Right lobe of liver (tissue), 6 donors: ENCODE results near the gene HDAC4. TPM values are rescaled to one million over a fixed set of nuclear protein-coding genes. Genes with fewer than 3 reads are reported as not detected.

Experiments
- ATAC-seq, 4 donors: fragments of 200-7000 bp; cut with Tn5 transposase; one replicate each; pipeline ENCODE4 v1.9.1; 2020; ENCODE audit warnings: mild to moderate bottlenecking in 4 of 4, moderate library complexity in 4 of 4
- DNase-seq, 3 donors: peaks; one replicate each; pipeline ENCODE4 v3.0.0-alpha.2; 2020
- H3K27ac ChIP-seq, 3 donors: fragments of 200-600 bp; one replicate each; pipeline ENCODE4 v1.8.0; 2022
- H3K27me3 ChIP-seq, 2 donors: fragments of 200-600 bp; one replicate each; pipeline ENCODE4 v1.8.0; 2022
- H3K36me3 ChIP-seq, 4 donors: fragments of 200-600 bp; sonication (generic) in 1 of 4; one replicate each; pipeline versions ENCODE4 v1.5.1 to v1.8.0; 2017 to 2022; ENCODE audit warnings: control low read depth in 1 of 4
- H3K4me1 ChIP-seq, 4 donors: fragments of 200-600 bp; sonication (generic) in 1 of 4; one replicate each; pipeline versions ENCODE4 v1.5.1 to v1.8.0; 2017 to 2022; ENCODE audit warnings: control low read depth in 1 of 4
- H3K4me3 ChIP-seq, 3 donors: fragments of 200-600 bp; one replicate each; pipeline ENCODE4 v1.8.0; 2022
- H3K9me3 ChIP-seq, 4 donors: fragments of 200-600 bp; sonication (generic) in 1 of 4; one replicate each; pipeline versions ENCODE4 v1.5.1 to v1.8.0; 2017 to 2022; ENCODE audit warnings: control low read depth in 1 of 4
- CTCF ChIP-seq, 4 donors: fragments of 200-600 bp in 3 of 4; fragments of 450-650 bp in 1 of 4; IDR thresholded peaks; one replicate each; pipeline versions ENCODE4 v1.5.1 to v1.8.0; 2016 to 2022; ENCODE audit warnings: antibody characterized with exemption in 4 of 4, mild to moderate bottlenecking in 2 of 4
- POLR2A ChIP-seq: fragments of 450-650 bp; IDR thresholded peaks from one replicate; pipeline ENCODE4 v1.6.1; 2017; ENCODE audit warnings: antibody characterized with exemption, mild to moderate bottlenecking
- WGBS: methylation state at CpG from one replicate; pipeline ENCODE4 v1.1.6; 2018; ENCODE audit warnings: low coverage, low lambda C conversion rate; ENCODE audit not compliant: insufficient coverage; ENCODE audit errors: missing lambda C conversion rate; 5-methylcytosine and 5-hydroxymethylcytosine counted together
- intact Hi-C, 2 donors: fragments of 100-400 bp; cut with DNase I; formaldehyde crosslinking; loops; one replicate each; pipeline versions ENCODE4 v1.11.2 to v1.14.1; 2022
- total RNA-seq, 6 experiments: library from RNA; depleted of rRNA in 2 of 6; stranded (reverse); fragments of >200 nt in 2 of 6; fragmentation: NEBNext Ultra II Directional in 3 of 6; extraction: Animal tissue kit (Norgen Biotek cat#: 25700) in 3 of 6; gene quantifications; one replicate each; pipeline versions ENCODE4 v1.1.0 to v1.2.4, GENCODE V29; 2016 to 2023
- donor health status: DM: no; HTN: yes; CAD: no.
- donor health status: DM: no; HTN: no; CAD: no.
- donor health status: DM: no; HTN: no; CAD: no.
- donor health status: DM: no; HTN: yes; CAD: no.
- donor health status: DM: no; HTN: yes; CAD: no.

Gene HDAC4
- total RNA-seq, 6 experiments from 2014 or later: 8.9 to 22.4 (median 14.7) TPM

GRCh38 chr2:239167766-239168444 is 232.9 kb downstream of the HDAC4 start:
- Histone ChIP-seq H3K36me3 (peaks cover 0 to 9% (median 0%) of the 10 kb centered on the region in 4 donors), H3K27ac (no peak overlapping the region), H3K4me3 (no peak overlapping the region), H3K4me1 (no peaks in the 10 kb centered on the region), H3K27me3 (no peaks in the 10 kb centered on the region), H3K9me3 (peaks cover 0 to 4% (median 0%) of the 10 kb centered on the region in 4 donors)
- ATAC-seq: no peak
- intact Hi-C loops: no loop called here
- TF ChIP-seq POLR2A: no peak
- no peak for TF ChIP-seq CTCF (IDR thresholded peaks at IDR 0.05)
- 96% methylated on average over 18 of the region's 26 CpGs for WGBS
- DNase-seq: peak in 2 of 3 donors; percentile 19 to 20

- Histone ChIP-seq H3K4me1 (no peaks in the 10 kb centered on the region), H3K9me3 (peaks cover 0 to 4% (median 0%) of the 10 kb centered on the region in 4 donors), H3K36me3 (peaks cover 0 to 10% (median 0%) of the 10 kb centered on the region in 4 donors), H3K27me3 (no peaks in the 10 kb centered on the region), H3K27ac (no peak overlapping the region), H3K4me3 (no peak overlapping the region)
- DNase-seq (peak; percentile 15 to 37 (median 25)), ATAC-seq (no peak)
- WGBS: 100% methylated on average over 2 of the region's 15 CpGs
- intact Hi-C loops: no loop called here
- TF ChIP-seq CTCF (IDR thresholded peaks at IDR 0.05) (no peak), POLR2A (no peak)
Measured at GRCh38 chr2:239167011-239167673, 233.7 kb downstream of the HDAC4 start.

- Histone ChIP-seq H3K27me3 (no peaks in the 10 kb centered on the region), H3K4me1 (no peaks in the 10 kb centered on the region), H3K36me3 (peaks cover 0 to 10% (median 0%) of the 10 kb centered on the region in 4 donors), H3K9me3 (no peaks in the 10 kb centered on the region), H3K27ac (no peak overlapping the region), H3K4me3 (no peak overlapping the region)
- intact Hi-C loops: no loop called here
- WGBS: 88% methylated on average over 11 of the region's 17 CpGs
- DNase-seq (peak; percentile 4 to 28 (median 21)), ATAC-seq (no peak)
- TF ChIP-seq POLR2A: no peak
- no peak for TF ChIP-seq CTCF (IDR thresholded peaks at IDR 0.05)
Measured at GRCh38 chr2:239166201-239166834, 234.5 kb downstream of the HDAC4 start.

- intact Hi-C loops: no loop called here
- Histone ChIP-seq H3K4me3 (no peak overlapping the region), H3K27ac (no peak overlapping the region), H3K4me1 (no peaks in the 10 kb centered on the region), H3K36me3 (peaks cover 0 to 10% (median 0%) of the 10 kb centered on the region in 4 donors), H3K9me3 (no peaks in the 10 kb centered on the region), H3K27me3 (no peaks in the 10 kb centered on the region)
- ATAC-seq (no peak), DNase-seq (peak; percentile 11 to 40 (median 31))
- no peak for TF ChIP-seq POLR2A
- WGBS: 98% methylated on average over 13 of the region's 19 CpGs
Measured at GRCh38 chr2:239165206-239165831, 235.5 kb downstream of the HDAC4 start.
